ENCODE measurements around the gene VILL. TPM values are rescaled to one million over a fixed set of nuclear protein-coding genes. Genes with fewer than 3 reads are reported as not detected.
A peak's percentile ranks its signal among the peaks of the same experiment; 100 is the strongest.

Gene VILL
- total and polyA plus RNA-seq, 2 of the 8 experiments (the other 6 are each of a cell fraction or from before 2014, with no cell fraction given): 4.1 to 4.2 TPM

GRCh38 chr3:38030126-38031021 is 39.8 kb downstream of the VILL start:
- Histone ChIP-seq H3K23me2 (ENCODE audit: low read depth, low read length) (peaks cover 12% of the 10 kb centered on the region; the same call in 1 of the 2 replicates), H2BK20ac (ENCODE audit: low read length) (no peak overlapping the region; the same call in 1 of the 2 replicates)

More at GRCh38 chr3:38030126-38031021, 39.8 kb downstream of the VILL start:
- no peaks in the 10 kb centered on the region for H3K79me2 ChIP-seq (ENCODE audit: control insufficient read depth in 1 of 2, insufficient read depth in 2 of 2, low read length in 2 of 2)
- peaks cover 0 to 6% (median 4%) of the 10 kb centered on the region in 4 experiments; a peak in 6 of 7 replicates for H3K4me1 ChIP-seq (replicated peaks in 1 of 4; ENCODE audit: control insufficient read depth in 3 of 4, insufficient read depth in 4 of 4, low read length in 3 of 4)
- no peaks in the 10 kb centered on the region for H3K9me3 ChIP-seq (ENCODE audit: insufficient read depth in 2 of 2, low read depth in 1 of 2, low read length in 1 of 2)
- H3K79me1 ChIP-seq (ENCODE audit: low read depth, low read length): no peaks in the 10 kb centered on the region
- H3K27ac ChIP-seq (ENCODE audit: low read depth, low read length): no peak overlapping the region
- H2BK15ac ChIP-seq (ENCODE audit: low read length): no peak overlapping the region
- H2BK12ac ChIP-seq (ENCODE audit: low read depth, low read length): peak overlapping the region; percentile 18; the same call in 1 of the 2 replicates
- H4K91ac ChIP-seq (replicated peaks; ENCODE audit: insufficient read length, low read length): no peak overlapping the region
- no peak overlapping the region for H3K23ac ChIP-seq (ENCODE audit: insufficient read length)
- H4K20me1 ChIP-seq (replicated peaks in 1 of 2; ENCODE audit: control insufficient read depth in 1 of 2, insufficient read depth in 2 of 2, low read length in 2 of 2): peaks cover 8% of the 10 kb centered on the region in 2 experiments
- peak overlapping the region; percentile 50 to 88 (median 61) for H3K4me3 ChIP-seq (ENCODE audit: extremely low read depth in 1 of 4, insufficient read depth in 2 of 4, low read depth in 3 of 4, low read length in 4 of 4)
- ChIA-PET POLR2A (ENCODE audit: partially characterized antibody) (interaction anchor here (1.0 to 2.2 kb wide), 3 partner anchors 8 to 36 kb away, joined by 3 to 9 read pairs (median 5); partner anchors contain the start of gene DLEC1), CTCF (ENCODE audit: partially characterized antibody) (interaction anchor here (0.6 to 4.1 kb wide), 5 partner anchors 11 to 121 kb away, joined by 3 to 15 read pairs (median 4); no protein-coding TSS in a partner anchor)
- H2BK5ac ChIP-seq (ENCODE audit: low read depth, low read length): no peak overlapping the region
- peak overlapping the region; percentile 87 for H4K8ac ChIP-seq (ENCODE audit: extremely low read depth, insufficient read depth, low read length)
- H3K56ac ChIP-seq (replicated peaks; ENCODE audit: insufficient read length, low read depth, low read length): peak overlapping the region; percentile 33
- TF ChIP-seq POU5F1 (IDR thresholded peaks at IDR 0.05; ENCODE audit: low read depth, low read length) (no peak), MAFK (IDR thresholded peaks at IDR 0.05; ENCODE audit: low read depth, low read length) (no peak), CTBP2 (IDR thresholded peaks at IDR 0.05; ENCODE audit: borderline replicate concordance, insufficient read depth, insufficient read length, low read length) (no peak), E2F6 (IDR thresholded peaks at IDR 0.05) (no peak), CTCF (IDR thresholded peaks at IDR 0.05; ENCODE audit: control extremely low read depth in 1 of 3, insufficient read depth in 1 of 3, low read depth in 1 of 3, low read length in 3 of 3) (no peak), SUZ12 (IDR thresholded peaks at IDR 0.05; ENCODE audit: low read length) (peak; percentile 23; the same call in 1 of the 2 replicates)
- H3K27me3 ChIP-seq (replicated peaks in 1 of 4; ENCODE audit: control insufficient read depth in 3 of 4, extremely low read depth in 1 of 4, insufficient read depth in 3 of 4, low read length in 3 of 4): peaks cover 27 to 58% (median 50%) of the 10 kb centered on the region in 4 experiments
- no peak overlapping the region for H3K14ac ChIP-seq (ENCODE audit: insufficient read length)
- H3K9ac ChIP-seq (replicated peaks in 1 of 4; ENCODE audit: extremely low read depth in 1 of 4, low read depth in 3 of 4, low read length in 3 of 4): peak overlapping the region in 3 of 4 experiments; percentile 22 to 38 (median 25); a peak in 5 of 7 replicates
- peak overlapping the region; percentile 69 to 83 for H3K4me2 ChIP-seq (ENCODE audit: insufficient read depth in 1 of 2, low read depth in 2 of 2, low read length in 2 of 2)
- H2BK120ac ChIP-seq (replicated peaks; ENCODE audit: low read depth, low read length): no peak overlapping the region
- no peaks in the 10 kb centered on the region for H3K36me3 ChIP-seq (ENCODE audit: control insufficient read depth in 2 of 4, insufficient read depth in 4 of 4, low read length in 3 of 4)
- peak overlapping the region; percentile 1; the same call in 1 of the 2 replicates for H3K18ac ChIP-seq (ENCODE audit: extremely low read depth, low read length)
- peak overlapping the region; percentile 58; the same call in 1 of the 2 replicates for H2AFZ ChIP-seq (ENCODE audit: low read length)
- H4K5ac ChIP-seq (ENCODE audit: insufficient read length, low read depth, low read length): no peak overlapping the region
- FAIRE-seq (no peak), DNase-seq (ENCODE audit: low read depth in 1 of 2, low spot score in 2 of 2) (no peak)
- 65% methylated on average over 8 of the region's 8 CpGs; no CpG with 5 or more reads in 1 of the 2 experiments for WGBS, 2 experiments (ENCODE audit: extremely low coverage in 1 of 2, insufficient coverage in 1 of 2, insufficient read length in 1 of 2, insufficient replicate concordance in 2 of 2, low coverage in 1 of 2, low lambda C conversion rate in 2 of 2, missing lambda C conversion rate in 1 of 2)
- no peak overlapping the region for H2AK5ac ChIP-seq (ENCODE audit: low read depth, low read length)
- H3K4ac ChIP-seq (replicated peaks; ENCODE audit: insufficient read length, low read depth, low read length): no peak overlapping the region
